Mesangial cell (primary cell): ENCODE measurements around the gene SCGB1D1. TPM values are rescaled to one million over a fixed set of nuclear protein-coding genes. Genes with fewer than 3 reads are reported as not detected.

Source experiments
- total RNA-seq: library from RNA; depleted of rRNA; stranded (reverse); fragments of >200 nt; gene quantifications from 2 replicates; pipeline ENCODE4 v1.2.3, GENCODE V29; 2015

Gene SCGB1D1, protein sequence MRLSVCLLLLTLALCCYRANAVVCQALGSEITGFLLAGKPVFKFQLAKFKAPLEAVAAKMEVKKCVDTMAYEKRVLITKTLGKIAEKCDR
- total RNA-seq: not detected in 2 replicates

DNA sequence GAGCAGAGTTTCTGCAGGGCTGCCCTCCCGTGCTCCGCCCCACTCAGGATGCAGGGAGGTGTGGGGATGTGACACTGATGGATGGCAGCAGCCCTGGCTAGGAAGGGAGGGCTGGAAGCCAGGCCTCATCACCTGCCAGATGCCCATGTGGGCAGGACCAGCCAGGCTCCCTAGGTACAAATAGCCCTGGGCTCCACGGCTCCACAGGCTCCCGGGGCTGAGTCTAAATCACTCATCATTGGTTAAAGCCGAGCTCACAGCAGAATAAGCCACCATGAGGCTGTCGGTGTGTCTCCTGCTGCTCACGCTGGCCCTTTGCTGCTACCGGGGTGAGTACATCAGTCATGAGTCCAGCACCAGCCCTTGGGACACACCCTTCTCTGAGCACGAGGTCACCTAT, at the start of gene SCGB1D1:
TSS of gene SCGB1D1 (plus strand) at position 206 of the 400 bp plus-strand sequence. CDS start at position 275, 69 bp downstream.

DNA sequence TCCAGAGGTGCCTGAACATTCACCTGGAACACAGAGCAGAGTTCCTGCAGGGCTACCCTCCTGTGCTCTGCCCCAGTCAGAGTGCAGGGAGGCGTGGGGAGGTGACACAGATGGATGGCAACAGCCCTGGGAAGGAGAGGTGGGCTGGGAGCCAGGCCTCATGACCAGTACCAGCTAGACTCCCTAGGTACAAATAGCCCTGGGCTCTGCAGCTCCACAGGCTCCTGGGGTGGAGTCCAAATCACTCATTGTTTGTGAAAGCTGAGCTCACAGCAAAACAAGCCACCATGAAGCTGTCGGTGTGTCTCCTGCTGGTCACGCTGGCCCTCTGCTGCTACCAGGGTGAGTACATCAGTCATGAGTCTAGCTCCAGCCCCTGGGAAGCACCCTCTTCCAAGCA, 52.0 kb downstream of the SCGB1D1 start, which contains the start of gene SCGB1D2:
TSS of gene SCGB1D2 (plus strand) at position 219 of the 400 bp plus-strand sequence. CDS start at position 288, 69 bp downstream.

Other genes with a start within 250 kb of the SCGB1D1 start
- gene BEST1, start 239.9 kb upstream of the SCGB1D1 start, total RNA-seq: under 0.01 and 0.51 TPM in 2 replicates
- 544 and 1,080 TPM in 2 replicates for gene FTH1, start 222.6 kb upstream of the SCGB1D1 start, total RNA-seq
- gene INCENP, start 66.2 kb upstream of the SCGB1D1 start, total RNA-seq: 13.3 and 100 TPM in 2 replicates
- gene SCGB2A1, start 18.5 kb downstream of the SCGB1D1 start, total RNA-seq: not detected in 2 replicates
- not detected in 2 replicates for gene SCGB1D2, start 52.0 kb downstream of the SCGB1D1 start, total RNA-seq
- not detected in 2 replicates for gene SCGB2A2, start 79.9 kb downstream of the SCGB1D1 start, total RNA-seq
- not detected in 2 replicates for gene SCGB1D4, start 108.9 kb downstream of the SCGB1D1 start, total RNA-seq
- 7.2 and 13.4 TPM in 2 replicates for gene ASRGL1, start 147.2 kb downstream of the SCGB1D1 start, total RNA-seq
- gene SCGB1A1, start 228.8 kb downstream of the SCGB1D1 start, total RNA-seq: not detected in 2 replicates